HG03159 (cell line): ENCODE data around the gene OCRL.
A peak's percentile ranks its signal among the peaks of the same experiment; 100 is the strongest.
"Not testable (repeated sequence)": the region's sequence is repeated elsewhere in the genome, so short reads cannot be mapped to it uniquely, and the experiment has no call there.

Experiments used
- ATAC-seq: cut with Tn5 transposase; IDR thresholded peaks from one replicate; pipeline ENCODE4 v1.9.1; 2021; ENCODE audit warnings: mild to moderate bottlenecking, moderate library complexity; ENCODE audit not compliant: unreplicated experiment

Gene OCRL

GRCh38 chrX:129534816-129535578, 5.1 kb upstream of the OCRL start:
- ATAC-seq, result no peak

- peak; percentile 37 for ATAC-seq
Observed at GRCh38 chrX:129540722-129541184, 694 bp downstream of the OCRL start.

GRCh38 chrX:129544780-129545179, 4.7 kb downstream of the OCRL start:
- ATAC-seq, result no peak

GRCh38 chrX:129545408-129545807, 5.3 kb downstream of the OCRL start:
- ATAC-seq, result no peak

GRCh38 chrX:129549124-129549523, 9.1 kb downstream of the OCRL start:
- no peak for ATAC-seq

GRCh38 chrX:129553619-129554288, 13.7 kb downstream of the OCRL start:
- ATAC-seq, result peak; percentile 97

- not testable (repeated sequence) for ATAC-seq
Observed at GRCh38 chrX:129554816-129555215, 14.8 kb downstream of the OCRL start.

- no peak for ATAC-seq
Observed at GRCh38 chrX:129556806-129557315, 16.8 kb downstream of the OCRL start.

- ATAC-seq, result no peak
Observed at GRCh38 chrX:129557844-129558480, 17.9 kb downstream of the OCRL start.

- no peak for ATAC-seq
Observed at GRCh38 chrX:129559783-129560182, 19.7 kb downstream of the OCRL start.

- ATAC-seq, result no peak
Observed at GRCh38 chrX:129561453-129561852, 21.4 kb downstream of the OCRL start.

- not testable (repeated sequence) for ATAC-seq
Observed at GRCh38 chrX:129564345-129564744, 24.3 kb downstream of the OCRL start.

- no peak for ATAC-seq
Observed at GRCh38 chrX:129565046-129565650, 25.1 kb downstream of the OCRL start.

- no peak for ATAC-seq
Observed at GRCh38 chrX:129566073-129566472, 26.0 kb downstream of the OCRL start.

- ATAC-seq, result no peak
Observed at GRCh38 chrX:129568349-129568748, 28.3 kb downstream of the OCRL start.

GRCh38 chrX:129572422-129572821, 32.4 kb downstream of the OCRL start:
- no peak for ATAC-seq

GRCh38 chrX:129573652-129574051, 33.6 kb downstream of the OCRL start:
- not testable (repeated sequence) for ATAC-seq

- no peak for ATAC-seq
Observed at GRCh38 chrX:129574214-129574613, 34.2 kb downstream of the OCRL start.

GRCh38 chrX:129576539-129576938, 36.5 kb downstream of the OCRL start:
- no peak for ATAC-seq

- no peak for ATAC-seq
Observed at GRCh38 chrX:129577473-129577872, 37.4 kb downstream of the OCRL start.

- no peak for ATAC-seq
Observed at GRCh38 chrX:129577877-129578276, 37.8 kb downstream of the OCRL start.
